Left ventricle myocardium inferior (tissue), 1 donor: ENCODE data around the gene KLHL33. TPM values are rescaled to one million over a fixed set of nuclear protein-coding genes. Genes with fewer than 3 reads are reported as not detected.

Experiments
- DNase-seq: peaks from one replicate; pipeline ENCODE4 v3.0.0-alpha.2; 2020
- H3K27ac ChIP-seq: fragments of 200-600 bp; replicated peaks from 2 replicates; pipeline ENCODE4 v1.8.0; 2021
- H3K27me3 ChIP-seq: fragments of 200-600 bp; 2 replicates; pipeline ENCODE4 v1.8.0; 2021; ENCODE audit warnings: low read depth
- H3K36me3 ChIP-seq: fragments of 200-600 bp; 2 replicates; pipeline ENCODE4 v1.8.0; 2021
- H3K4me1 ChIP-seq: fragments of 200-600 bp; 2 replicates; pipeline ENCODE4 v1.8.0; 2021
- H3K4me3 ChIP-seq: fragments of 200-600 bp; 2 replicates; pipeline ENCODE4 v1.8.0; 2021; ENCODE audit warnings: mild to moderate bottlenecking, moderate library complexity
- H3K9me3 ChIP-seq: fragments of 200-600 bp; replicated peaks from 2 replicates; pipeline ENCODE4 v1.8.0; 2021
- CTCF ChIP-seq: fragments of 200-600 bp; IDR thresholded peaks from 2 replicates; pipeline ENCODE4 v1.8.0; 2021; ENCODE audit warnings: antibody characterized with exemption, mild to moderate bottlenecking, borderline replicate concordance
- intact Hi-C: fragments of 100-400 bp; cut with micrococcal nuclease; formaldehyde crosslinking; loops from one replicate; pipeline ENCODE4 v1.11.0; 2022
- total RNA-seq: library from RNA; stranded (reverse); fragmentation: NEBNext Ultra II Directional; extraction: Animal tissue kit (Norgen Biotek cat#: 25700); gene quantifications from one replicate; pipeline ENCODE4 v1.2.1, GENCODE V29; 2021
- donor health status: DM: no; HTN: yes; CAD: no; lungs with severe emphysema.

The KLHL33 gene
- total RNA-seq, 1 donor from 2014 or later, result 0.33 TPM

- Histone ChIP-seq H3K4me3 (no peak overlapping the region), H3K27me3 (no peaks in the 10 kb centered on the region), H3K4me1 (peaks cover 30% of the 10 kb centered on the region), H3K9me3 (no peaks in the 10 kb centered on the region), H3K36me3 (no peaks in the 10 kb centered on the region), H3K27ac (no peak overlapping the region)
- intact Hi-C loops, result loop anchor here (10.0 kb wide), 1 partner anchor 189 kb away; no protein-coding TSS in a partner anchor
- DNase-seq, result no peak
- TF ChIP-seq CTCF, result no peak
Observed at GRCh38 chr14:20416223-20416622, 19.7 kb downstream of the KLHL33 start.

- Histone ChIP-seq H3K36me3 (no peaks in the 10 kb centered on the region), H3K9me3 (no peaks in the 10 kb centered on the region), H3K27me3 (no peaks in the 10 kb centered on the region), H3K4me3 (no peak overlapping the region), H3K4me1 (peaks cover 30% of the 10 kb centered on the region), H3K27ac (no peak overlapping the region)
- intact Hi-C loops, result loop anchor here (10.0 kb wide), 1 partner anchor 189 kb away; no protein-coding TSS in a partner anchor
- DNase-seq, result no peak
- peak; percentile 69 for TF ChIP-seq CTCF
Observed at GRCh38 chr14:20415782-20416206, 20.2 kb downstream of the KLHL33 start.

GRCh38 chr14:20413744-20414082 is 22.3 kb downstream of the KLHL33 start:
- peak overlapping the region; percentile 85 for H3K4me3 ChIP-seq
- H3K4me1 ChIP-seq, result peaks cover 23% of the 10 kb centered on the region
- H3K27ac ChIP-seq, result peak overlapping the region; percentile 97
- no peak for DNase-seq
- no peaks in the 10 kb centered on the region for H3K27me3 ChIP-seq
- no peak for TF ChIP-seq CTCF
- H3K9me3 ChIP-seq, result no peaks in the 10 kb centered on the region
- no peaks in the 10 kb centered on the region for H3K36me3 ChIP-seq
- intact Hi-C loops, result loop anchor here (10.0 kb wide), 1 partner anchor 191 kb away; no protein-coding TSS in a partner anchor

- peaks cover 3% of the 10 kb centered on the region for H3K36me3 ChIP-seq
- peak within 1 kb of the TSS; percentile 85 for H3K4me3 ChIP-seq
- peak; percentile 91 for DNase-seq
- intact Hi-C loops, result loop anchor here (10.0 kb wide), 1 partner anchor 192 kb away; no protein-coding TSS in a partner anchor
- H3K4me1 ChIP-seq, result peaks cover 23% of the 10 kb centered on the region
- peak within 1 kb of the TSS; percentile 97 for H3K27ac ChIP-seq
- no peaks in the 10 kb centered on the region for H3K27me3 ChIP-seq
- TF ChIP-seq CTCF, result no peak
- H3K9me3 ChIP-seq, result no peaks in the 10 kb centered on the region
Observed at GRCh38 chr14:20412876-20413743, 22.9 kb downstream of the KLHL33 start, which contains the start of gene TEP1. Gene TEP1 (minus strand): TSS chr14:20413501. CDS start chr14:20408439, 5,062 bp downstream.

- Histone ChIP-seq H3K27ac (peak overlapping the region; percentile 97), H3K36me3 (peaks cover 10% of the 10 kb centered on the region), H3K27me3 (no peaks in the 10 kb centered on the region), H3K4me1 (peaks cover 23% of the 10 kb centered on the region), H3K9me3 (no peaks in the 10 kb centered on the region), H3K4me3 (peak overlapping the region; percentile 85)
- no peak for DNase-seq
- intact Hi-C loops, result loop anchor here (10.0 kb wide), 1 partner anchor 192 kb away; no protein-coding TSS in a partner anchor
- TF ChIP-seq CTCF, result no peak
Observed at GRCh38 chr14:20412411-20412810, 23.6 kb downstream of the KLHL33 start.
